CD4-positive, alpha-beta T cell treated with Interleukin-15 for 1 hour (primary cell): ENCODE results near the gene PRTFDC1.
"Not testable (repeated sequence)": the region's sequence is repeated elsewhere in the genome, so short reads cannot be mapped to it uniquely, and the experiment has no call there.

Experiments used
- DNase-seq: peaks from one replicate; pipeline ENCODE4 v3.0.0-alpha.2; 2020

PRTFDC1 gene

DNA sequence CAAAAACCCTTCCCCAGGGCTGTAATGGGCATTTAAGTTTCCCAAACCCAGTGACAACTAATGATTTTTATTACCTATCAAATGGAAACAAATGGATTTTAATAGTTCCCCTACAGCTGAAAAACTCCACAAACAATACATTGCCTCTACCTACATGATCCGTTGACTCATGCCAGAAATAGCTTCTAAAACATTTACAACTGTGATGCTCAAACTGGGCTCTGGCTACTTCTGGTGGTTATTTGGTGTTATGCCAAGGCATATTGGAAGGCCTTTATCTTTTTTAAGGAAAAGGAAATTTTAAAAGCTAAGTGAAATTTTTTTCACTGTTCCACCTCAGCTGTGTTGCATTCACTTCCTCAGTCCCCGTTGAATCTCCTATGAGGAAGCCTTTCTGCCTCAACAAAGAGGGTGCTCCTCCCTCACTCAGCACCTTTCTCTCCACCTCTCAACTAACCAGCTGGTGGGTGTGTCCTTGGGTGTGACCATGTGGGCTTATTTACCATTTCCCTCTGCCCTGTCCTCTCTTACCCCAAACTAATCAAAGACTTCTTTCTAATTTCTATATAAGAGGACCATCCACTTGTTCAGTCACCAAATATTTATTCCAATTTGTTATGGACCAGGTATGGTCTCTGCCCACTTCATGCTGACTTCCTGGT is 82.9 kb downstream of the PRTFDC1 start:
- no peak for DNase-seq

DNA sequence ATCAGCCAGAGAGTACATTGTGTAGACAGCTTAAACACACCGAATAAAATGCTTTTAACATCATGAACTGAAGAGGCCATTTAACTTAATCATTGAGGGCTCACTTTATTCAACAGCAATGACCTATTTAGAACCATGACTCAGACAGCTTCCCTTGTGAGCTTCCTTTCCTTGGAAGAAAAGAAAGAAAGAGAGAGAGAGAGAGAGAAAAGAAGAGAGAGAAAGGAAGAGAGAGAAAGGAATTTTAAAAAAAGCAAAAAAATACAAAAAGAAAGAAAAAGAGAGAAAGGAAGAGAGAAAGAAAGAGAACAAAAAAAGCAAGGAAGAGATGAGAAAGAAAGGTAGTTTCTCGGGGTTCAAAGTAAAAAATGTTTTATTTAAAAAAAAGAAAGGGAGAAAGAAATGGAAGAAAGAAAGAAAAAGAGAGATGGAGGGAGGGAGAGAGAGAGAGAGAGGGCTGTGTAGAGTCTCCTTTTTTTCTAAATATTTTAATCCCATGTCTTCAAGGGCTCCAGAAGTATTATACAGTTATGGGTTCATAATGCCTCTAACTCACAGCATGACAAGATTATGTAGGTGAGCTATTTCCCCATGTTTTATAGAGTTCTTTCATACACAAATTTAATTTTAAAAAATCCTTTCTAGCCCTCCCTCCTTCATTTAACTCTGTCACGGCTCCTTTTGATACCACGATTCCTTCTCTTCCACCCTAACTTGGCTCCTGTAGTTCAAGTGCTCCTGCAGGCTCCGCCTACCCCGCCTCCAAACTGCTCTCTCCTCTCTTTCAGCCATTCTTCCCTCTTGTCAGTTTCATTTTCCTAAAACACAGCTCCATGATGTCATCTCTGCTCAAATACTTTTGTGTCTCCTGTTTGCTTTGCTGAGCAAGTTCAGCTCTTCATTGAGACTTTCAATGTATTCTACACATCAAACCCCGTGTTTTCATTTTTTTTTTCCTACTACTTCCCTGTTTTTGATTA is 85.5 kb downstream of the PRTFDC1 start:
- DNase-seq = no peak

DNA sequence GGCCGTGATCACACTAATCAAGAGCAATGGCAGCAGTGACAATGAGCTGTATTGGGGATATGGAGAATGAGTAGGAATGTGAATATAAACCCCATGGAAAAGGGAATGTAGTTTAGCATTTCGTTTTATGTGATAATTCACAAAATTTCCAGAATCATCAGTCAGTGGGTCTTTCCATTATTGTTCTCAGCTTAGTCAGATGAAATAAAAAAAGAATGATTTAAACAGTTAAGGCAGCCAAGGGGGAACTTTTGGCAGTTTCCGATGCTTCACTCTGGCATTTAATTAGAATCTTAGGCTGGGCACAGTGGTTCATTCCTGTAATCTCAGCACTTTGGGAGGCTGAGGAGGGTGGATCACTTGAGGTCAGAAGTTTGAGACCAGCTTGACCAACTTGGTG is 86.6 kb downstream of the PRTFDC1 start:
- no peak for DNase-seq

DNA sequence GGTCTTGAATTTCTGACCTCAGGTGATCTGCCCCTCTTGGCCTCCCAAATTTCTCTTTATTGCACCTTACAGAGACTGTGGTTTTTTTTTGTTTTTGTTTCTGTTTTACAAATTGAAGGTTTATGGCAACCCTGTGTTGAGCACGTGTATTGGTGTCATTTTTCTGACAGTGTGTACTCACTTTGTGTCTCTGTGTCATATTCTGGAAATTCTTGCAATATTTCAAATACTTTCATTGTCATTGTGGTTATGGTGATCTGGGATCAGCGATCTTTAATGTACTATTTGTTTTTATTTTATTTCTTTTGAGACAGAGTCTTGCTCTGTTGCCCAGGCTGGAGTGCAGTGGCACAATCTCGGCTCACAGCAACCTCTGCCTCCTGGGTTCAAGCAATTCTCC is 89.8 kb downstream of the PRTFDC1 start:
- DNase-seq = no peak

DNA sequence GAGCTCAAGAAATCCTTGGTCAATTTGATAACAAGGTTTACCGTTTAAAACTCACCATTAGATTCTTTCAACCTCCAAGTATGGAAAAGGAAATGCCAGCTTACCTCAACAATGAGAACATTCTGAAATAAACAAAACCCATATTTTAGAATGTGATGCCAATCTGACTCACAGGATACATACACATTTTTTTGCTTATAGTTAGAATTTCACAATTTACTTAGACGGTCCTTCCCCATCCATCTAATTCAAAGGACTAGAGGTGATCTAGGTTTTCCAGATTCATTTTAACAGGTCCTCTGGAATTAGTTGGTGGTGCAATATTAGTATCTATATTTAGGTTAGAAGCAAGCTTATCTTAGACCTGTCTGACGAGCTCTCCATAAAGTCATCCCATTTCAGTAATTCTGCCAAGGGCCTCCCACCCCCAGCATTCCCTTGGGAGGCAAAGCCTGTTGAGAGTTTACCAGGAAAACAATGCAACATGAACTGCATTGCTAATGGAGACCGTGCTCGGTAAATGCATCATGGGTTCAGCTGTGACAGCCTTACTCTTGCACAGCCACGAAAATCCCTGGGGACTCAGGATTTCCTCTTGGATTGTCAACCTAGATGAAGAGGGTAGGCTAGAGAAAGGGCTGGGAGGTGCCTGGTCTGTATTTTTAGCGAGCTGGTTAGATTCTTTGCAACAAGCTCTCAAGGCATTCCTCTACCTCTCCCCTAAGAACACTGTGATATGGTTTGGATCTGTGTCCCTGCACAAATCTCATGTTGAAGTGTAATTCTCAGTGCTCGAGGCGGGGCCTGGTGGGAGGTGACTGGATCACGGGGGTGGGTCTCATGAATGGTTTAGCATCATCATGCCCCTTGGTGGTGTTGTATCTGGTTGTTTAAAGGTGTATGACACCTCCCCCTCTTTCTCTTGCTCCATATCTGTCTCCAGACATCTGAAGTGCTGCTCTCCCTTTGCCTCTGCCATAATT is 93.8 kb downstream of the PRTFDC1 start:
- no peak for DNase-seq

DNA sequence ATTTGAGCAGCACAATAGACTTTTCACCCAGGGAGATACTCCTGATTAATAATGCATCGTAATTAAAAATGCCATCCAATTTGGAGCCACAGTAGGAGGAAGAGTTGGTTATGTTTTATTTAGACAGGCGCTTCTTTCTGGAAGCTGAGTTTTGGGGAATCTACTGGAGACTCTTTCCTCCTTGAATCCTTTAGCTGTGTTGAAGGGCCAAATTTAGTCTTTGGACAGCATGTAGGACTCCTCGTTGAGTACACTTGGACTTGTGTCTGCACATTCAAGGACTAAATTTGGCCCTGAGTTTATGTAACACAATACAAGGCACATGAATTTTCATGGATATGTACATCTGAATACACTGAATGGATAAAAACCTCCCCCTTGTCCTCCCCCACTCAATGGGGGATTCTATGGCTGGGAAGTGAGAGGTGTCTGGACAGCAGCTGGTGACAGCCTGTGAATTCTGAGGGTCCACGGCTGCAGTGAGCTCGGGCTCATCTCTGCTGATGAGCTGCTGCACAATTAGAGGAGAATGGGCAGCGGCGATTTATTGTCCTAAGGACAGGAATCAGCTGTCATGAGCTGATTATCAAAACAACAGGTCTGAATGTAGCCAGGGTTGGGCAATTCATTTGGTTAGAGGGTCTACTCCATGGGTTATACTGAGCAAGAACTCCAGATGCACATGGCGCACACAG is 95.2 kb downstream of the PRTFDC1 start:
- DNase-seq = no peak

DNA sequence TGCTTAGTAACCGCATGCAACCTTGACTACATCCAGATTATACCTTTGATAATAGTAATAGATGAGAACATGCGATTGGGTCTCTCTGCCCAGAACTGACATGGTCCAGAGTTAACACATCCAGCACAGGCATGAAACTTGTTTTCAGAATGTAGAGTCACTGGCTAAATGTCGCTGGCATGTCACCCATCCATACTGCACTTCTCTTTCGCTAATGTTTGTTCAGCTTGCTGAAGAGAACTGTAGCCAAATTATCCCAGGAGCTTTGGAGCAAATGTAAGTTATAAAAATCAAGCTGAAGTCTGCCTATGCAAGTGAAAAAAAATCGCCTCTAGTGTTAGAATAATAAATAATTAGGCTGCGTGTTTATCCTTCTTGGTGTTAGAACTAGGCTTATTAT is 98.2 kb downstream of the PRTFDC1 start:
- DNase-seq = no peak

DNA sequence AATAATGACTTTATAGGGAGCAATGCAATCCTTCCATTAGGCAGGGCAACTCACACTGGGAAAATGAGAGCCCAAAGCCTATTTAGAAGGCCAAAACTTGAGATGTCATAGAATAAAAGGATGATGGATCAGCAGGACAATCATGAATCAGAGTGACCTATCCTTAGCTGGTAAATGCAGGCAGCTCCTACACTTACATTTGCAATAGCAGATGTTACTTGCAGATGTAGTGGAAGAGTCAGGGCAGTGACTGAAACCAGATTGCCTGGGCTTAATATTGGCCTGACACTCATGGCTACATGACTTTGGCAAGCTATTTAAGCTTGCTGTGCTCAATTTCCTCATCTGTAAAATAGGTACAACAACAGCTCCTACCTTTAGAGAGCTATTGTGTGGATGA is 98.7 kb downstream of the PRTFDC1 start:
- DNase-seq = no peak

DNA sequence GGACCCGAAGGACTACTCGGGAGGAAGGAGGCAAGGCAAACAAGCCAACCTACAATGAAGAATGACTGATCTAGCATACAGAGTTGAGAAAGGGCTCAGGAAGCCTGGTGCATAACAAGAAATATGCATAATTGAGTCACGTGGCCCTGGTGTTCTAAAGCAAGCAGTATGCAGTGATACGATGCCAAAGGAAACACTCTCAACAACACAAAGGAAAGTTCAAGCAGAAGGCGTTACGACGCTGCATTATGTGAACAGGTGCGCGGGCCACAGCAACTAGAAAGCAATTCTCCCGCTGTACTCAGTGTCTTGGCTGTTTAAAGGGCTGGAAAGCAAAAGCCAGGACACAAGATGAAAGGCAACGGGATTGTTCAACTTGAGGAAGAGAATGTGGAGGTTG is 100.8 kb downstream of the PRTFDC1 start:
- DNase-seq = no peak

DNA sequence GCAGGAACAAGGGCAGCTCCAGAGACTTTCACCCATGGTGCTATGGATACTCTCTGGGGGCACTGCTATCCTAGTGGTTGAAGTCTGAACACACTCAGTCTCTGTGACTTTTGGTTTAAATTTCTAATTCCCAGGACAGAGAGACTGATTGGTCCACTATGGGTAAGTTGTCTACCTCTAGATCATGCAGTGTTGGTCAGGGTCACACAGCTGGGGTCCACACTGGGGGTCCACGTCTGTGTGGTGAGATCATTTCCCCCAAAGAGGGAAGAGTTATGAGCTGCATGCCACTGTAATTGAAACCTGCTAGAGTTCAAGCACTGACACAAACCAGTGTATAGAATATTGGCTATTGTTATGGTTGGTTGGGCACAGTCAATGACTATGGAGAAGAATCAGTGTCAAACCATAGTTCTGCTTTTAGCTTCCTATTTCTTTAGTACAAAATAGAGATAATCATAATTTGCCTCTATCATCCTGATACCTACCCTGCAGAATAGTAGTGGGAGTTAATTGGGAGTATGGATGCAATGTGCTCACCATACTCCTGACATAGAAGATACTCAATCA is 101.6 kb downstream of the PRTFDC1 start:
- DNase-seq = no peak

DNA sequence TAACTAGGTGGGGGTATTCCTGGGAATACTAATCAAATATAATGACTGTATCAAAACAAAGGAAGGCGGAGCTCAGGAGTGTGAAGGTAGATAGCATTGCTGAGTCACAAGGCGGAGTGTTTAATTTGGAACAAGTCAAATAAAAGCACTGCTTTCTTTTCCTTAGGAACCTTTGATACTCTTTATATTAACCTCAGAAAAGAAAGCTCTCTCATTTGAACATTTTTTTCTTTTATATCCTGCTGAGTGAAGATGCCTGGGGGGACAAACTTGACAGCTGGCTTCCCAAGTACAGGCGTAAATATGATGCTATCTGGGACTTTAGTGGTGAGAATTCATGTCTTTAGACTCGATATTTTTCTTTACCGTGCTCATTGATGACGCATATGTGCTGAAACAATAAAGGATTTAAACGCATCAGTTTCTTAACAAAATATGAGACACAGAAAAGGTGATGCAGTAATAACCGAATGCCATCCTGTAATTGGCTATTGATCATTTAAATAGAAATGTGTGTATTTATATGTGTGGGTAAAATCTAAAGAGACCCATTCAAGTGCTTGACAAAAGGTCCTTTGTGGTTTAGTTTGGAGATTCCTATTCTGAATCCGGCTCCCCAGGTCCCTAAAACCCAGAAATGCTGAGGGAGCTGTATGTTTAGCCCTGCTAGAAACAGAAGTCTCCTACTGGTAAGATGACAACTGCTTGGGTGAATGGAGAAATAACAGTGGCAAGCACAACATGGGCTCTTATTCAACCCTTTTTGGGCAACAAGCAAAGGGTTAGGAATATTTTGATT is 102.7 kb downstream of the PRTFDC1 start:
- DNase-seq = no peak

DNA sequence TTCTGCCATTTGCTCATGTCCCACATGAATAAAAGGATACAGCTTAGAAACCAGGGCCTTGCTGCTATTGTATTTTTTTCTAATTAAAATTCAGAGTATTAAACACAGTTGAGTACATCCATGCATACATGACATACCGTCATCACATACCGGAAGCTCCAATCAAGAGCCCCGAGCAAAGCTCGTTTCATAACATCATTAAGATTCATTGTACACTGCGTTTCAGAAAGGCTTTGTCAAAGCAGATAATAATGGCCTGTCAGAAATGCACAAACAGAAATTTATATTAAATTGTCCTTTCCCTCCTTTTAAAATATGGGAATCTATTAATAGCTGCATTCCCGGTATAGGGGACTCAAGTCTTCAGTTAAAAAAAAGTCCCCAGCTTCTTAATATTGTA is 103.4 kb downstream of the PRTFDC1 start:
- no peak for DNase-seq

DNA sequence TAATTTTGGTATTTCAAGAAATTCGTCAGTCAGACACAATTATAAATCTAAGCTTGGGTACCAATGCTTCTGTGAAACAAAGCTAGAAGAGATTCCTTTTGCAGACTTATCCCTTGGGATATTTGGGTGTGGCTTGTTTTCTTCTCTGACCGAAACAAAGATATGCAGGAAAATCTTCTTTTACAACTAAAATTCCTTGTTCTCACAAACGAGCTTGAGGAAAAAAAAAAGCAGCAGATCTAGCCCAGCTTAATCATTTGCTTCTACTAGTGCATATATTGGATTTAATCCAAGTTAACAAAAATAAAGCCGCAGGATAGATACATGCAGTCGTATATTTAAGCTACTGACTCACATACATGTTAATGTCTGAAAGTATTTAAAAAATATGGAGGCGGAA is 104.2 kb downstream of the PRTFDC1 start:
- DNase-seq = no peak

DNA sequence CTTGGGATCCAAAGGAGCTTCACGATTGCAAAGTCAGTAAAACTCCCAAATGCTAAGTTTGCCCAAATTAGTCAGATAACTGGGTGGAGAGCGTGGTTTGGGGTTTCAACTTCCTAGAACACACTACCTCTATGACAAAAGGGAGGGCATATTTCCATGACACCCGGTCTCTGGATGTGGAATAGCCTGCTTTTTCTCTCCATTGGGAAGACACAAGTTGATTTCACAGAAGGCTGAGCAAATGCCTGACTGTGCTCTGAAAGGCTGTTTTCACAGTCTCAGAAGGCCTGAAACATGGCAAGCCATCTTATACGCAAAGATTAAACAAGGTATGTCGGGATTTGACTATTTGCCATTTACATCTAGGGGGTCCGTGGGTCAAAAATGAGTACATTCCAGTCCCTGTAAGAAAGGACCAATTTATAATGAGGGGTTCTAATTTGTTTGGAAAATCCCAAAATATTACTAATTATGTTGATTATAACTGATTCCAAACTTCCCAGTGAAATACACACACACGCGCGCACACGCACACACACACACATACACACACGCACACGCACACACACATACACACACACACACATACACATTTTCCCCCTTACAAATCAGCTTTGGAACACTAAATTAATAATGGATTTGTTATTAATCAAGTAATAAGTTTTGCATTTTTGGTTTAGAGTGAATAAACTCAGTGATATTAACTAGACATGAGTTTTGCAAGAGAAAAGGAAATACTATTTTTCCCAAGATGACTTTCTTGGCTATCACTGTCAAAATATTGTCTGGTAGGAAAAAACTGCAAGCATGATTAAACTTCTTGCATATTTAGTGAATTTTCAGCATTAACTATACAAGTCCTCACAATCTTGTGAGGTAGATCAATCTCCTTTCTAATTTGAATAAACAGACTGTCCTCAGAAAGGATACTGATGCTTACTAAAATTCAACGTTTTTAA is 105.0 kb downstream of the PRTFDC1 start:
- DNase-seq = no peak

DNA sequence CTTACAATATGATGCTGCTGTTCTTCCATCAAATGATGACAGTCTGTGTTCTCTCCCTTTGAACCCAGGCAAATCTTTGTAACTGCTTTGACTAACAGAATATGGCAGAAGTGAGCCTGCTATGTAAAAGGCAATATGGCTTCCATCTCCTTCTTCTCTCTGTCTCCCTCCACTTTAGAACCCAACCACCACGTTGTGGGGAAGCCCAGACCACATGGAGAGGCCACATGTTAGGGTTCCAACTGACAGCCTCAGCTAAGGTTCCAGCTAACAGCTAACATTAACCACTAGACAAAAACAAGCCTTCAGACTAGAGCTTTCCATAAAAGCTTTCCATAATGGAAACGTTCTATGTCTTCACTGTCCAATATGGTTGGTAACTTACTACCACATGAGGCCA is 107.7 kb downstream of the PRTFDC1 start:
- DNase-seq = no peak

DNA sequence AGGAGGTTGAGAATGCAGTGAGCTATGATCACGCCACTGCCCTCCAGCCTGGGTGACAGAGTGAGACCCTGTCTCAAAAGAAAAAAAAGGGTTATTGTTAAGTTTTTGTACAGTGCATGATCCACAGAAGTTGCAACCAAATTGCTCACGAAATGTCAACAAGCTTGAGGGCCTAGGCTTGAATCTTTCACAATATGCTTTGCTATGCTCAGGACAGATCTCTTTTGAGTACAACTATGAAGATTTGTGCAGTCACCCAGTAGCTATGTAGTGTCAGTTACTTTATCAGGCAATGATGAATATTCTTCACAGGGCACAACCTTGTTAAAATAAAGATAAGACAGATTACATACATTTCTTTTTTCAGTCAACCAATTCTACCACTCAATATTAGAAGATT is 109.2 kb downstream of the PRTFDC1 start:
- no peak for DNase-seq

DNA sequence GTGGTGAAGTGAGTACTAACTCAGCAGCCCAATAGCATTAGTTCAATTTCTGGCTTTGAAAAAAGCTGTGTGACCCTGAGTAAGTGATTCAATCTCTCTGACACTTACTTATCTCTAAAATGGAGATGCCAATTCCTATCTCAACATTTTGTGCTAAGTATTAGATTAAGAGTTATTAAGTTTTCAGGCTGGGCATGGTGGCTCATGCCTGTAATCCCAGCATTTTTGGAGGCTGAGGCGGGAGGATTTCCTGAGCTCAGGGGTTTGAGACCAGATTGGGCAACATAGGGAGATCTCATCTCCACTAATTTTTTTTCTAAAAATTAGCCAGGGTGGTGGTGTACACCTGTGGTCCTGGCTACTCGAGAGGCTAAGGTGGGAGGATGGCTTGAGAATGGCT is 109.5 kb downstream of the PRTFDC1 start:
- no peak for DNase-seq

DNA sequence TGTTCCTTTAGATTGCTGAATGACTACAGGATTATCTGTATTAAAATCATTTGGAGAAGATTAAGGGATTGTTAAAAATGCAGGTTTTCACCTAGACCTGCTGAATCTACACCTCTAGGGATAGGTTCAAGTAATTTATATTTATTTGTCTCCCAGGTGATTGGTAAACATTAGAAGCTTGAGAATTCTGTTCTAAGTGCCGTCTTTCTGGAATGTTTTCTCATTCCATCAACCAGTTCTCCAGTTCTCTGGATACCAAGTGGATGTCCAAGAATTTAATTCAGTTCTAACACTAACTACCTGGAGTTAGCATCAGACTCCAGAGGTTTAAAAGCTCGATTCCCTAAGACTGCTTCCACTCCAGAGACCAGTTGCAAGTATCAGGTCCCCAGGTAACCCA is 110.9 kb downstream of the PRTFDC1 start:
- DNase-seq = no peak

DNA sequence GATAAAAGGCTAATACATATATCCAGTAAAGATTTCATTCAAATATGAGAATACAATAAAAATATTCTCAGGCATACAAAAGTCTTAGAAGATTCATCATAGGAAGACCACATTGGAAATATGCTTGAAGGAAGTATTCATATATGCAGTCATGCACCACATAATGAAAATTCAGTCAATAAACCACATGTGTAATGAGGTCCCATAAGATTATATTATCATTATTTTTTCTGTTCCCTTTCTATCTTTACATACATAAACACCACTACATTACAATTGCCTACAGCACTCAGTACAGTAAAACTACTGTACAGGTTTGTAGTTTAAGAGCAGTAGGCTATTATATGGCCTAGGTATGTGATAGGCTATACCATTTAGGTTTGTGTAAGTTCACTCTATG is 111.6 kb downstream of the PRTFDC1 start:
- DNase-seq = no peak

DNA sequence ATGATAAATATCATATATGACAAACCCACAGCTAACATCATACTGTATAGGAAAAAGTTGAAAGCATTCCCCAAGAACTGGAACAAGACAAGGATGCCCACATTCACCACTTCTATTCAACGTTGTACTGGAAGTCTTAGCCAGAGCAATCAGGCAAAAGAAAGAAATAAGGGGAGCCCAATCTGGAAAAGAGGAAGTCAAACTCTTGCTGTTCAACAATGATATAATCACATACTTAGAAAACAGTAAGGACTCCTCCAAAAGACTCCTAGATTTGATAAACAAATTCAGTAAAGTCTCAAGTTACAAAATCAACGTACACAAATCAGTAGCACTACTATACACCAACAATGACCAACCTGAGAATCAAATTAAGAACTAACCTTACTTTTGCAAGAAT is 114.6 kb downstream of the PRTFDC1 start:
- not testable (repeated sequence) for DNase-seq
